Ascending aorta (tissue), 2 donors: ENCODE measurements around the gene IGFBP5. TPM values are rescaled to one million over a fixed set of nuclear protein-coding genes. Genes with fewer than 3 reads are reported as not detected.

ENCODE experiments used
- DNase-seq, 2 donors: peaks; one replicate each; pipeline ENCODE4 v3.0.0-alpha.2; 2019; ENCODE audit warnings: low spot score in 2 of 2
- H3K27ac ChIP-seq, 2 donors: fragments of 200-600 bp; sonication (generic); one replicate each; pipeline ENCODE4 v1.5.1; 2016 to 2017; ENCODE audit warnings: mild to moderate bottlenecking in 1 of 2
- H3K27me3 ChIP-seq: fragments of 200-600 bp; sonication (generic); one replicate; pipeline ENCODE4 v1.5.1; 2017
- H3K36me3 ChIP-seq, 2 donors: fragments of 200-600 bp; sonication (generic); one replicate each; pipeline ENCODE4 v1.5.1; 2016
- H3K4me1 ChIP-seq, 2 donors: fragments of 200-600 bp; sonication (generic); one replicate each; pipeline ENCODE4 v1.5.1; 2016 to 2017; ENCODE audit warnings: mild to moderate bottlenecking in 1 of 2
- H3K4me3 ChIP-seq, 2 donors: fragments of 200-600 bp; sonication (generic); one replicate each; pipeline ENCODE4 v1.5.1; 2016 to 2017; ENCODE audit warnings: mild to moderate bottlenecking in 1 of 2
- H3K9me3 ChIP-seq, 2 donors: fragments of 200-600 bp; sonication (generic); one replicate each; pipeline ENCODE4 v1.5.1; 2016
- intact Hi-C: fragments of 100-400 bp; cut with DNase I; formaldehyde crosslinking; loops from one replicate; pipeline ENCODE4 v1.15.1; 2023
- total RNA-seq: library from RNA; depleted of rRNA; stranded (reverse); fragments of >200 nt; gene quantifications from one replicate; pipeline ENCODE4 v1.1.0, GENCODE V29; 2016
- TF ChIP-seq, protein P1 (sequence below), 3 experiments: fragments of 200-600 bp in 2 of 3; fragments of 450-650 bp in 1 of 3; sonication (generic) in 2 of 3; IDR thresholded peaks; one replicate each; pipeline ENCODE4 v1.5.1; 2016 to 2019; ENCODE audit warnings: antibody characterized with exemption in 3 of 3, mild to moderate bottlenecking in 1 of 3, moderate library complexity in 1 of 3

IGFBP5 gene
- total RNA-seq, 1 donor from 2014 or later, result 1,280 TPM

- H3K4me3 ChIP-seq, result no peak overlapping the region
- DNase-seq, result no peak
- H3K36me3 ChIP-seq, result no peaks in the 10 kb centered on the region
- no peaks in the 10 kb centered on the region for H3K4me1 ChIP-seq
- intact Hi-C loops, result no loop called here
- H3K27ac ChIP-seq, result no peak overlapping the region
- no peaks in the 10 kb centered on the region for H3K9me3 ChIP-seq
- TF ChIP-seq, protein P1, sequence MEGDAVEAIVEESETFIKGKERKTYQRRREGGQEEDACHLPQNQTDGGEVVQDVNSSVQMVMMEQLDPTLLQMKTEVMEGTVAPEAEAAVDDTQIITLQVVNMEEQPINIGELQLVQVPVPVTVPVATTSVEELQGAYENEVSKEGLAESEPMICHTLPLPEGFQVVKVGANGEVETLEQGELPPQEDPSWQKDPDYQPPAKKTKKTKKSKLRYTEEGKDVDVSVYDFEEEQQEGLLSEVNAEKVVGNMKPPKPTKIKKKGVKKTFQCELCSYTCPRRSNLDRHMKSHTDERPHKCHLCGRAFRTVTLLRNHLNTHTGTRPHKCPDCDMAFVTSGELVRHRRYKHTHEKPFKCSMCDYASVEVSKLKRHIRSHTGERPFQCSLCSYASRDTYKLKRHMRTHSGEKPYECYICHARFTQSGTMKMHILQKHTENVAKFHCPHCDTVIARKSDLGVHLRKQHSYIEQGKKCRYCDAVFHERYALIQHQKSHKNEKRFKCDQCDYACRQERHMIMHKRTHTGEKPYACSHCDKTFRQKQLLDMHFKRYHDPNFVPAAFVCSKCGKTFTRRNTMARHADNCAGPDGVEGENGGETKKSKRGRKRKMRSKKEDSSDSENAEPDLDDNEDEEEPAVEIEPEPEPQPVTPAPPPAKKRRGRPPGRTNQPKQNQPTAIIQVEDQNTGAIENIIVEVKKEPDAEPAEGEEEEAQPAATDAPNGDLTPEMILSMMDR (IDR thresholded peaks at IDR 0.05), result no peak
- no peaks in the 10 kb centered on the region for H3K27me3 ChIP-seq
Observed at GRCh38 chr2:216733046-216733445, 37.7 kb upstream of the IGFBP5 start.

DNA sequence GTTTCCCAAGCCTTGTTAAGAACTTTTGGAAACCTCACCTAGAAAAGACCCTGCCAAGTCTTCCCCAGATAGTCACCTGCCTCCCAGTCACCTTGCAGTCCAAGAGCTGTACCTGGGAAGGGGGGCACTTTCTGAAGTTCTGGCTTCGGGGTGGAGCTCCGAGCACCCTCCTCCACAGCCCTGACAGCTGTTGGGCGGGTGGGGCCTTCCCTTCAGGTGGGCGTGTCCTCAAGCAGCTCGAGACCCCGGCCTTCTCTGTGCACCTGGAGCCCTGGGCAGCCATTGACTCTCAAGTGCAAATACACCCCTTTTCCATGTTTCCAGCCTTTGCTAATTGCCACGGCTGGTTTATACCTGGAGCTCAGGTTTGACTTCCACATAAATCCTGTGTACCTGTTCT lies 37.0 kb upstream of the IGFBP5 start:
- Histone ChIP-seq H3K27me3 (no peaks in the 10 kb centered on the region), H3K4me1 (no peaks in the 10 kb centered on the region), H3K36me3 (no peaks in the 10 kb centered on the region), H3K4me3 (no peak overlapping the region), H3K27ac (no peak overlapping the region), H3K9me3 (no peaks in the 10 kb centered on the region)
- TF ChIP-seq, protein P1 (IDR thresholded peaks at IDR 0.05), result no peak
- no peak for DNase-seq
- intact Hi-C loops, result no loop called here

GRCh38 chr2:216731465-216731864 lies 36.1 kb upstream of the IGFBP5 start:
- TF ChIP-seq, protein P1 (IDR thresholded peaks at IDR 0.05), result no peak
- no peak overlapping the region for H3K4me3 ChIP-seq
- DNase-seq, result no peak
- no peaks in the 10 kb centered on the region for H3K36me3 ChIP-seq
- H3K27me3 ChIP-seq, result no peaks in the 10 kb centered on the region
- intact Hi-C loops, result no loop called here
- no peak overlapping the region for H3K27ac ChIP-seq
- no peaks in the 10 kb centered on the region for H3K9me3 ChIP-seq
- no peaks in the 10 kb centered on the region for H3K4me1 ChIP-seq

GRCh38 chr2:216730871-216731270 lies 35.5 kb upstream of the IGFBP5 start:
- Histone ChIP-seq H3K36me3 (no peaks in the 10 kb centered on the region), H3K27ac (no peak overlapping the region), H3K4me3 (no peak overlapping the region), H3K27me3 (no peaks in the 10 kb centered on the region), H3K9me3 (no peaks in the 10 kb centered on the region), H3K4me1 (no peaks in the 10 kb centered on the region)
- TF ChIP-seq, protein P1 (IDR thresholded peaks at IDR 0.05), result no peak
- no peak for DNase-seq
- intact Hi-C loops, result no loop called here

DNA sequence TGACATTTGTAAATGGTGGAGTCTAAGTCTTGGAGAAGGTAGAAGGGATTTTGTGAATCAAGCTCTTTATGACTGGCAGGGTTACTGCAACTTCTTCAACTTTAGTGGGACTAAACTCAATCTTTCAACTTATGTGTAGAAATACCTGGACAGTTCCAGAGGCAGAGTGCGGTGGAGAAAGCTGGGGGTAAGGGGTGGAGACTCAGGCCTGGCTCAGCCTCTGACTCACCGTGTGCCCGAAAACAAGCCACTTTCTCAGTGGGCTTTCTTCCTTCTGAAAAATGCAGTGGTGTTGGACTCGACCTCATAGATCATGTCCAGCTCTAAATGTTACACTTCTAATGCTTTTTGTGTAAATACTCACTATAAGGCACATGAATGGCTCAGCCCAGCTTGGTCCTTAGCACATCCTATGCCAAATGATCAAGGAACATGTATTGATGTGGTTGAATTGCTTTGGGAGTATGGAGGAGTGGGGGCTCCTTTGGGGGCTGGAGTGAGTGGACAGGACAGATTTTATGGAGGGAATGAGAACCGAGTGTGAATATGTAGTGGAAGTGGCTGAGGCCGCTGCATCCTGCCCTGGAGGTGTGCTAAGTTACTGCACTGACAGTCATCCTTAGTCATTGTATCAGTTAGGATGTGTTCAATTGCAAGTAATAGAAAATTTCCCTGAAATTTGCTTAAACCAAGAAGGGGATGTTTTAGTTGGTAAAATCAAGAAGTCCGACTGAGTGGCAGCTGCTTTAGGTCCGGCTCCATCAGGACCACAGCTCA lies 32.2 kb upstream of the IGFBP5 start:
- DNase-seq, result no peak
- Histone ChIP-seq H3K9me3 (no peaks in the 10 kb centered on the region), H3K27me3 (no peaks in the 10 kb centered on the region), H3K27ac (no peak overlapping the region), H3K4me3 (no peak overlapping the region), H3K4me1 (no peaks in the 10 kb centered on the region), H3K36me3 (no peaks in the 10 kb centered on the region)
- TF ChIP-seq, protein P1 (IDR thresholded peaks at IDR 0.05), result no peak
- intact Hi-C loops, result no loop called here
